HepG2 (cell line): ENCODE measurements around the gene VMO1. TPM values are rescaled to one million over a fixed set of nuclear protein-coding genes. Genes with fewer than 3 reads are reported as not detected.

Source experiments
- ASH2L ChIP-seq: fragments of 300-600, 200-600 bp; sonication (generic); IDR thresholded peaks from 2 replicates; pipeline ENCODE4 v1.7.0; 2017; ENCODE audit warnings: low read depth, mild to moderate bottlenecking, moderate library complexity, mixed read lengths, low read length; ENCODE audit not compliant: insufficient read length
- CCDC6 ChIP-seq: sonication (generic); formaldehyde crosslinking; IDR thresholded peaks from 2 replicates; pipeline ENCODE4 v1.8.1; 2022; ENCODE audit warnings: mild to moderate bottlenecking, missing genetic modification reagents, moderate library complexity
- DDIT3 ChIP-seq: sonication (generic); formaldehyde crosslinking; IDR thresholded peaks from 2 replicates; pipeline ENCODE4 v1.4.0; 2020; ENCODE audit warnings: mild to moderate bottlenecking, missing genetic modification reagents
- ETV5 ChIP-seq: IDR thresholded peaks from 2 replicates; pipeline ENCODE4 v1.6.1; 2018; ENCODE audit warnings: missing biosample characterization, missing genetic modification reagents, inconsistent platforms, borderline replicate concordance
- KDM4B ChIP-seq: sonication (generic); formaldehyde crosslinking; IDR thresholded peaks from 2 replicates; pipeline ENCODE4 v1.4.0; 2020; ENCODE audit warnings: missing genetic modification reagents
- NAIF1 ChIP-seq: sonication (generic); formaldehyde crosslinking; IDR thresholded peaks from 2 replicates; pipeline ENCODE4 v1.5.0; 2020; ENCODE audit warnings: mild to moderate bottlenecking, missing genetic modification reagents, borderline replicate concordance
- NR1H2 ChIP-seq: sonication (generic); formaldehyde crosslinking; IDR thresholded peaks from 2 replicates; pipeline ENCODE4 v1.8.1; 2022; ENCODE audit warnings: low read depth, missing genetic modification reagents, borderline replicate concordance
- SAFB2 ChIP-seq: sonication (generic); formaldehyde crosslinking; IDR thresholded peaks from 2 replicates; pipeline ENCODE4 v1.5.1; 2020; ENCODE audit warnings: missing genetic modification reagents, low read depth, mild to moderate bottlenecking, borderline replicate concordance
- SALL2 ChIP-seq: sonication (generic); formaldehyde crosslinking; IDR thresholded peaks from 2 replicates; pipeline ENCODE4 v1.8.1; 2023; ENCODE audit warnings: mild to moderate bottlenecking, missing genetic modification reagents, inconsistent platforms
- ZBTB10 ChIP-seq: sonication (generic); formaldehyde crosslinking; IDR thresholded peaks from 2 replicates; pipeline ENCODE4 v1.4.0; 2020; ENCODE audit warnings: missing genetic modification reagents, borderline replicate concordance
- ZBTB46 ChIP-seq: sonication (generic); formaldehyde crosslinking; IDR thresholded peaks from 2 replicates; pipeline ENCODE4 v1.4.0; 2020; ENCODE audit warnings: mild to moderate bottlenecking, missing genetic modification reagents, borderline replicate concordance
- ZNF280D ChIP-seq: sonication (generic); formaldehyde crosslinking; IDR thresholded peaks from 2 replicates; pipeline ENCODE4 v1.5.1; 2020; ENCODE audit warnings: mild to moderate bottlenecking, missing genetic modification reagents
- ZNF30 ChIP-seq: sonication (generic); formaldehyde crosslinking; IDR thresholded peaks from 2 replicates; pipeline ENCODE4 v1.5.0; 2020; ENCODE audit warnings: mild to moderate bottlenecking, missing genetic modification reagents
- ZNF33A ChIP-seq: sonication (generic); formaldehyde crosslinking; IDR thresholded peaks from 2 replicates; pipeline ENCODE4 v1.5.1; 2020; ENCODE audit warnings: missing genetic modification reagents, mild to moderate bottlenecking, moderate library complexity, borderline replicate concordance
- ZNF549 ChIP-seq: sonication (generic); formaldehyde crosslinking; IDR thresholded peaks from 2 replicates; pipeline ENCODE4 v1.5.0; 2020; ENCODE audit warnings: missing genetic modification reagents
- ZNF784 ChIP-seq: sonication (generic); formaldehyde crosslinking; IDR thresholded peaks from 2 replicates; pipeline ENCODE4 v1.5.1; 2020; ENCODE audit warnings: missing genetic modification reagents, mild to moderate bottlenecking, borderline replicate concordance
- polyA plus RNA-seq, 8 experiments: library from polyadenylated mRNA; depleted of rRNA in 3 of 8; stranded (reverse) in 7 of 8; unstranded in 1 of 8; fragments of >200 nt; fragmentation: Illumina TruSeq in 4 of 8; extraction: Trizol in 4 of 8; gene quantifications; 2 replicates each; pipeline versions ENCODE4 v1.2.1 to v1.2.3, GENCODE V29; 2011 to 2016; ENCODE audit warnings: low read depth in 4 of 8, missing spikeins in 1 of 8, mixed read lengths in 1 of 8; ENCODE audit not compliant: insufficient read depth in 1 of 8
- total RNA-seq, 5 experiments: library from RNA; depleted of rRNA; stranded (reverse); fragments of >200 nt; fragmentation: Illumina TruSeq; extraction: Trizol; gene quantifications; 2 replicates each; pipeline ENCODE4 v1.2.3, GENCODE V29; 2016; ENCODE audit warnings: low read depth in 1 of 5

Gene VMO1
- total and polyA plus RNA-seq, 2 of the 13 experiments (the other 11 are each of a cell fraction or from before 2014, with no cell fraction given), result not detected

GRCh38 chr17:4788807-4789700 is 2.9 kb upstream of the VMO1 start, which contains the start of gene GLTPD2 (continued):
- TF ChIP-seq ASH2L (no peak), NR1H2 (CRISPR knock-in tag) (no peak), NAIF1 (CRISPR knock-in tag) (peak; percentile 61), SALL2 (CRISPR knock-in tag) (peak; percentile 11; the same call in 1 of the 2 replicates), CCDC6 (CRISPR knock-in tag) (no peak; the same call in 1 of the 2 replicates), ZNF280D (CRISPR knock-in tag) (no peak), ETV5 (CRISPR knock-in tag) (no peak; the same call in 1 of the 2 replicates), ZBTB10 (CRISPR knock-in tag) (peak; percentile 90; the same call in 1 of the 2 replicates), SAFB2 (CRISPR knock-in tag) (peak; percentile 41; the same call in 1 of the 2 replicates), ZNF549 (CRISPR knock-in tag) (no peak), KDM4B (peak; percentile 70; the same call in 1 of the 2 replicates), DDIT3 (no peak), ZNF33A (CRISPR knock-in tag) (no peak), ZBTB46 (CRISPR knock-in tag) (no peak), ZNF30 (CRISPR knock-in tag) (no peak), ZNF784 (CRISPR knock-in tag) (no peak)
